ENCODE measurements around the gene EEF2KMT.
"Not testable (repeated sequence)": the region's sequence is repeated elsewhere in the genome, so short reads cannot be mapped to it uniquely, and the experiment has no call there.

The EEF2KMT gene

GRCh38 chr16:5095145-5095830 is 2.3 kb downstream of the EEF2KMT start:
- not testable (repeated sequence) for DNase-seq (ENCODE audit: low read depth)

- DNase-seq (ENCODE audit: low read depth) = not testable (repeated sequence)
Observed at GRCh38 chr16:5093746-5094145, 3.8 kb downstream of the EEF2KMT start.

GRCh38 chr16:5093081-5093480 is 4.5 kb downstream of the EEF2KMT start:
- DNase-seq (ENCODE audit: low read depth) = not testable (repeated sequence)

GRCh38 chr16:5090592-5090991 is 7.0 kb downstream of the EEF2KMT start:
- DNase-seq (ENCODE audit: low read depth) = not testable (repeated sequence)

- DNase-seq (ENCODE audit: low read depth) = not testable (repeated sequence)
Observed at GRCh38 chr16:5089911-5090555, 7.6 kb downstream of the EEF2KMT start.

- not testable (repeated sequence) for DNase-seq (ENCODE audit: low read depth)
Observed at GRCh38 chr16:5088936-5089335, 8.7 kb downstream of the EEF2KMT start.

- not testable (repeated sequence) for DNase-seq (ENCODE audit: low read depth)
Observed at GRCh38 chr16:5088086-5088790, 9.4 kb downstream of the EEF2KMT start.

- not testable (repeated sequence) for DNase-seq (ENCODE audit: low read depth)
Observed at GRCh38 chr16:5085716-5086115, 11.9 kb downstream of the EEF2KMT start.

GRCh38 chr16:5084802-5085201 is 12.8 kb downstream of the EEF2KMT start:
- DNase-seq (ENCODE audit: low read depth) = not testable (repeated sequence)

- not testable (repeated sequence) for DNase-seq (ENCODE audit: low read depth)
Observed at GRCh38 chr16:5084099-5084731, 13.4 kb downstream of the EEF2KMT start.

- DNase-seq (ENCODE audit: low read depth) = not testable (repeated sequence)
Observed at GRCh38 chr16:5083646-5084045, 13.9 kb downstream of the EEF2KMT start.

GRCh38 chr16:5080996-5081395 is 16.6 kb downstream of the EEF2KMT start:
- DNase-seq (ENCODE audit: low read depth) = not testable (repeated sequence)

- not testable (repeated sequence) for DNase-seq (ENCODE audit: low read depth)
Observed at GRCh38 chr16:5080461-5080860, 17.1 kb downstream of the EEF2KMT start.

GRCh38 chr16:5078626-5079025 is 19.0 kb downstream of the EEF2KMT start:
- no peak for DNase-seq (ENCODE audit: low read depth)

GRCh38 chr16:5077304-5077703 is 20.3 kb downstream of the EEF2KMT start:
- no peak for DNase-seq (ENCODE audit: low read depth)

- DNase-seq (ENCODE audit: low read depth) = no peak
Observed at GRCh38 chr16:5075637-5076036, 22.0 kb downstream of the EEF2KMT start.

GRCh38 chr16:5073771-5074170 is 23.8 kb downstream of the EEF2KMT start:
- not testable (repeated sequence) for DNase-seq (ENCODE audit: low read depth)

GRCh38 chr16:5073279-5073629 is 24.3 kb downstream of the EEF2KMT start:
- DNase-seq (ENCODE audit: low read depth) = no peak

GRCh38 chr16:5072334-5073278 is 25.0 kb downstream of the EEF2KMT start:
- no peak for DNase-seq (ENCODE audit: low read depth)

- peak; percentile 80 for DNase-seq (ENCODE audit: low read depth)
Observed at GRCh38 chr16:5071681-5072333, 25.8 kb downstream of the EEF2KMT start, which contains the start of gene ALG1. TSS of gene ALG1 (plus strand) at chr16:5071843. CDS start at chr16:5071850, 7 bp downstream.

GRCh38 chr16:5071341-5071680 is 26.3 kb downstream of the EEF2KMT start:
- DNase-seq (ENCODE audit: low read depth) = no peak

Data from CMK (cell line).